ENCODE results near the gene NSMF.

- no peak for TF ChIP-seq GATA2 (IDR thresholded peaks at IDR 0.05; ENCODE audit: low read depth, low read length)
- no peak for TF ChIP-seq GATA3 (IDR thresholded peaks at IDR 0.05; ENCODE audit: low read depth, low read length)
Measured at GRCh38 chr9:137498720-137499150, 39.6 kb upstream of the NSMF start.
